Effector memory CD4-positive, alpha-beta T cell (primary cell): Measurements from ENCODE around the gene THRA.

Experiments used
- DNase-seq, 3 donors: peaks; one replicate each; pipeline ENCODE4 v3.0.0-alpha.2; 2020
- H3K27ac ChIP-seq: 2 replicates; pipeline ENCODE4 v1.7.0; 2013; ENCODE audit warnings: mild to moderate bottlenecking, low read length, moderate library complexity; ENCODE audit not compliant: insufficient read depth, poor library complexity, severe bottlenecking
- H3K27me3 ChIP-seq: replicated peaks from 2 replicates; pipeline ENCODE4 v1.7.0; 2013; ENCODE audit warnings: mild to moderate bottlenecking, low read length; ENCODE audit not compliant: insufficient read depth, control insufficient read depth, poor library complexity, severe bottlenecking
- H3K36me3 ChIP-seq: 2 replicates; pipeline ENCODE4 v1.7.0; 2013; ENCODE audit warnings: mild to moderate bottlenecking, low read length, moderate library complexity; ENCODE audit not compliant: control insufficient read depth, insufficient read depth
- H3K4me1 ChIP-seq: 2 replicates; pipeline ENCODE4 v1.7.0; 2013; ENCODE audit warnings: low read length, mild to moderate bottlenecking; ENCODE audit not compliant: control insufficient read depth, insufficient read depth, poor library complexity, severe bottlenecking
- H3K4me3 ChIP-seq: 2 replicates; pipeline ENCODE4 v1.7.0; 2013; ENCODE audit warnings: low read length, low read depth, mild to moderate bottlenecking; ENCODE audit not compliant: insufficient read depth, poor library complexity, severe bottlenecking
- H3K9me3 ChIP-seq: 2 replicates; pipeline ENCODE4 v1.7.0; 2013; ENCODE audit warnings: mild to moderate bottlenecking, low read length, moderate library complexity; ENCODE audit not compliant: control insufficient read depth

THRA gene

GRCh38 chr17:40099619-40100418 lies 37.1 kb downstream of the THRA start:
- no peak for DNase-seq
- peak overlapping the region; percentile 71 for H3K4me3 ChIP-seq
- peaks cover 85% of the 10 kb centered on the region for H3K4me1 ChIP-seq
- H3K27ac ChIP-seq, result peak overlapping the region; percentile 97
- H3K36me3 ChIP-seq, result peaks cover 11% of the 10 kb centered on the region
- H3K27me3 ChIP-seq, result no peaks in the 10 kb centered on the region
- H3K9me3 ChIP-seq, result no peaks in the 10 kb centered on the region

GRCh38 chr17:40100419-40100668 lies 37.6 kb downstream of the THRA start, which contains the start of gene NR1D1:
TSS of gene NR1D1 (minus strand) at chr17:40100589. CDS start at chr17:40100094, 495 bp downstream.
- no peak for DNase-seq
- Histone ChIP-seq H3K27ac (peak within 1 kb of the TSS; percentile 97), H3K27me3 (no peaks in the 10 kb centered on the region), H3K4me1 (peaks cover 85% of the 10 kb centered on the region), H3K9me3 (no peaks in the 10 kb centered on the region), H3K4me3 (peak within 1 kb of the TSS; percentile 71), H3K36me3 (peaks cover 8% of the 10 kb centered on the region)

- Histone ChIP-seq H3K9me3 (no peaks in the 10 kb centered on the region), H3K27ac (peak overlapping the region; percentile 97), H3K27me3 (no peaks in the 10 kb centered on the region), H3K4me3 (peak overlapping the region; percentile 71), H3K4me1 (peaks cover 85% of the 10 kb centered on the region), H3K36me3 (peaks cover 8% of the 10 kb centered on the region)
- DNase-seq, result peak; percentile 91 to 93 (median 92)
Observed at GRCh38 chr17:40100669-40101366, 38.1 kb downstream of the THRA start.

- H3K27ac ChIP-seq, result peak overlapping the region; percentile 97
- H3K4me1 ChIP-seq, result peaks cover 88% of the 10 kb centered on the region
- H3K27me3 ChIP-seq, result no peaks in the 10 kb centered on the region
- H3K36me3 ChIP-seq, result peaks cover 8% of the 10 kb centered on the region
- H3K9me3 ChIP-seq, result no peaks in the 10 kb centered on the region
- DNase-seq, result no peak
- peak overlapping the region; percentile 71 for H3K4me3 ChIP-seq
Observed at GRCh38 chr17:40101367-40102210, 38.8 kb downstream of the THRA start.

- Histone ChIP-seq H3K9me3 (no peaks in the 10 kb centered on the region), H3K36me3 (no peaks in the 10 kb centered on the region), H3K4me1 (peaks cover 88% of the 10 kb centered on the region), H3K27me3 (no peaks in the 10 kb centered on the region), H3K27ac (peak overlapping the region; percentile 42), H3K4me3 (no peak overlapping the region)
- no peak for DNase-seq
Observed at GRCh38 chr17:40103071-40103661, 40.4 kb downstream of the THRA start.

GRCh38 chr17:40103688-40104087 lies 40.9 kb downstream of the THRA start:
- DNase-seq, result no peak
- Histone ChIP-seq H3K4me1 (peaks cover 88% of the 10 kb centered on the region), H3K36me3 (no peaks in the 10 kb centered on the region), H3K27me3 (no peaks in the 10 kb centered on the region), H3K27ac (peak overlapping the region; percentile 42), H3K4me3 (no peak overlapping the region), H3K9me3 (no peaks in the 10 kb centered on the region)

- peaks cover 93% of the 10 kb centered on the region for H3K4me1 ChIP-seq
- H3K36me3 ChIP-seq, result no peaks in the 10 kb centered on the region
- H3K9me3 ChIP-seq, result no peaks in the 10 kb centered on the region
- H3K27ac ChIP-seq, result peak overlapping the region; percentile 19
- no peak overlapping the region for H3K4me3 ChIP-seq
- DNase-seq, result no peak
- no peaks in the 10 kb centered on the region for H3K27me3 ChIP-seq
Observed at GRCh38 chr17:40104594-40105486, 42.1 kb downstream of the THRA start.

- Histone ChIP-seq H3K27me3 (no peaks in the 10 kb centered on the region), H3K36me3 (no peaks in the 10 kb centered on the region), H3K4me1 (peaks cover 93% of the 10 kb centered on the region), H3K27ac (peak overlapping the region; percentile 91), H3K4me3 (no peak overlapping the region), H3K9me3 (no peaks in the 10 kb centered on the region)
- DNase-seq, result no peak
Observed at GRCh38 chr17:40105861-40106759, 43.3 kb downstream of the THRA start.
